SU-DHL-6 (cell line): Measurements from ENCODE around the gene HS3ST4.

Experiments
- H2AFZ ChIP-seq: fragments of 200-600 bp; sonication (generic); 2 replicates; pipeline ENCODE4 v1.6.1; 2014; ENCODE audit warnings: low read depth, mild to moderate bottlenecking, moderate library complexity, mixed read lengths, antibody characterized with exemption, low read length; ENCODE audit not compliant: severe bottlenecking
- H3F3A ChIP-seq: fragments of 200-600 bp; shearing (Covaris generic); 2 replicates; pipeline ENCODE4 v1.6.0; 2016; ENCODE audit warnings: antibody characterized with exemption, mild to moderate bottlenecking; ENCODE audit not compliant: insufficient read depth
- H3K27ac ChIP-seq: fragments of 200-600 bp; sonication (generic); 2 replicates; pipeline ENCODE4 v1.5.1; 2016; ENCODE audit warnings: low read depth, mild to moderate bottlenecking, low read length, moderate library complexity, mixed read lengths
- H3K27me3 ChIP-seq: fragments of 200-600 bp; sonication (generic), shearing (Covaris generic); 2 replicates; pipeline ENCODE4 v1.6.0; 2014; ENCODE audit warnings: mild to moderate bottlenecking, low read length
- H3K36me3 ChIP-seq: fragments of 200-600 bp; sonication (generic); 2 replicates; pipeline ENCODE4 v1.6.1; 2014; ENCODE audit warnings: mild to moderate bottlenecking, low read length, mixed read lengths
- H3K4me2 ChIP-seq: fragments of 300-600, 200-600 bp; shearing (Covaris generic), sonication (generic); 2 replicates; pipeline ENCODE4 v1.6.0; 2014; ENCODE audit warnings: low read length, low read depth, mild to moderate bottlenecking; ENCODE audit not compliant: poor library complexity, severe bottlenecking
- H3K4me3 ChIP-seq: fragments of 200-600 bp; sonication (generic); 2 replicates; pipeline ENCODE4 v1.5.1; 2014; ENCODE audit warnings: antibody characterized with exemption, low read length, mild to moderate bottlenecking, mixed read lengths; ENCODE audit not compliant: insufficient read depth, poor library complexity, severe bottlenecking
- H3K79me2 ChIP-seq: fragments of 200-600 bp; sonication (generic); 2 replicates; pipeline ENCODE4 v1.6.1; 2014; ENCODE audit warnings: mild to moderate bottlenecking, low read length, moderate library complexity; ENCODE audit not compliant: insufficient read depth
- H3K9ac ChIP-seq: fragments of 200-600 bp; sonication (generic); 2 replicates; pipeline ENCODE4 v1.7.0; 2014; ENCODE audit warnings: mild to moderate bottlenecking, low read length
- H3K9me2 ChIP-seq: fragments of 200-600 bp; sonication (generic); replicated peaks from 2 replicates; pipeline ENCODE4 v1.6.1; 2014; ENCODE audit warnings: low read length; ENCODE audit not compliant: insufficient read depth
- H3K9me3 ChIP-seq: fragments of 200-600 bp; sonication (generic); 2 replicates; pipeline ENCODE4 v1.6.1; 2014; ENCODE audit warnings: low read length, mixed read lengths; ENCODE audit not compliant: insufficient read depth
- H4K20me1 ChIP-seq: fragments of 200-600 bp; sonication (generic); 2 replicates; pipeline ENCODE4 v1.6.1; 2014; ENCODE audit warnings: low read depth, mild to moderate bottlenecking, antibody characterized with exemption, low read length, moderate library complexity, mixed read lengths
- CTCF ChIP-seq: fragments of 200-600 bp; sonication (generic); IDR thresholded peaks from one replicate; pipeline ENCODE4 v1.5.1; 2017; ENCODE audit warnings: antibody characterized with exemption, mild to moderate bottlenecking, low read length, moderate library complexity; ENCODE audit not compliant: insufficient read depth, poor library complexity, severe bottlenecking
- EZH2phosphoT487 ChIP-seq: fragments of 200-600 bp; sonication (generic), shearing (Covaris generic); conservative IDR thresholded peaks from 2 replicates; pipeline ENCODE4 v1.6.1; 2018; ENCODE audit warnings: mild to moderate bottlenecking, antibody characterized with exemption, low read length, moderate library complexity, mixed read lengths

HS3ST4 gene

GRCh38 chr16:25988084-25988483 is 296.3 kb downstream of the HS3ST4 start:
- no peaks in the 10 kb centered on the region for H3K36me3 ChIP-seq
- H4K20me1 ChIP-seq, result no peaks in the 10 kb centered on the region
- no peaks in the 10 kb centered on the region for H3K9me3 ChIP-seq
- no peak overlapping the region for H2AFZ ChIP-seq
- no peak overlapping the region for H3K27ac ChIP-seq
- H3K9ac ChIP-seq, result no peak overlapping the region
- no peak for TF ChIP-seq CTCF
- TF ChIP-seq EZH2phosphoT487, result no peak
- 0 out of 2 replicates have a peak, but pooled peaks cover 2% of the 10 kb centered on the region for H3K9me2 ChIP-seq
- H3K4me2 ChIP-seq, result no peak overlapping the region
- H3K4me3 ChIP-seq, result no peak overlapping the region
- H3K27me3 ChIP-seq, result no peaks in the 10 kb centered on the region
- H3K79me2 ChIP-seq, result no peaks in the 10 kb centered on the region
- H3F3A ChIP-seq, result no peaks in the 10 kb centered on the region

DNA sequence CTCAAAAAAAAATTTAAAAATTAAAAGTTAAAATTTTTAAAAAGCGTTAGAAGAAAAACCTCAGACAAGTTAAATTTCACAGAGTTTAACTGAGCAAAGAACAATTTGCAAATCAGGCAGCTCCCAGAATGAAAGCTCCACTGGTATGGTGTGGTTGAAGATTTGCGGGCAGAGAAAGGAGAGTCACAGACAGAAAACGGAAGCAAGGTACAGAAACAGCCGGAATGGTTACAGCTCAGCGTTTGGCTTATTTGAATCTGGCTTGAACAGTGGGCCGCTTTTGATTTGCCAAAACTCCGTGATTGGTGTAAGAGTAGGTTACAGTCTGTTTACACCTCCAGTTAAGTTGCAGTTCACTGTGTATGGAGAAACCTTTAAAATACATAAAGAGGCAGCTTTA is 297.1 kb downstream of the HS3ST4 start:
- no peak for TF ChIP-seq EZH2phosphoT487
- TF ChIP-seq CTCF, result no peak
- H3F3A ChIP-seq, result no peaks in the 10 kb centered on the region
- no peaks in the 10 kb centered on the region for H3K36me3 ChIP-seq
- H4K20me1 ChIP-seq, result no peaks in the 10 kb centered on the region
- H3K4me3 ChIP-seq, result no peak overlapping the region
- no peak overlapping the region for H3K27ac ChIP-seq
- no peak overlapping the region for H3K4me2 ChIP-seq
- H3K9me3 ChIP-seq, result no peaks in the 10 kb centered on the region
- H2AFZ ChIP-seq, result no peak overlapping the region
- no peaks in the 10 kb centered on the region for H3K79me2 ChIP-seq
- H3K27me3 ChIP-seq, result no peaks in the 10 kb centered on the region
- H3K9ac ChIP-seq, result no peak overlapping the region
- no peaks in the 10 kb centered on the region for H3K9me2 ChIP-seq

DNA sequence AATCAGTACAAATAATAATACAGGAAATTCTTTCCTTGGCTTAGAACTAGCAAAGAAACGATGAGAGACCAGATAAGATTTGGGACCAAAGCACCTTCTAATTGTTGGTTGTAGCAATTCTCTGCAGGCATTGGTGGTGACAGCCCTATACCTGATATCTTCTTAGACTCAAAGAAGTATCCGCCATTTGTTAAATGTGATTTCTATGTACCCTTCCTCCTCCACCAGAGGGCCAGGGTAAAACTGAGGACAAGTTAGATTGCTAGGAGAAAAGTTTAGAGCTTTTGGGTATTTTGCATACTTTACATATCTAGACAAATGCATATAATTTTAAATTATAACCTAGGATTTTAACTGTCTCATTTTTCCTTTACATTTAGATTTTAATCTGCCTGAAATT is 304.3 kb downstream of the HS3ST4 start:
- H4K20me1 ChIP-seq, result no peaks in the 10 kb centered on the region
- H3K4me2 ChIP-seq, result no peak overlapping the region
- H3K27me3 ChIP-seq, result no peaks in the 10 kb centered on the region
- TF ChIP-seq CTCF, result no peak
- no peak for TF ChIP-seq EZH2phosphoT487
- H3K27ac ChIP-seq, result no peak overlapping the region
- H3K9ac ChIP-seq, result no peak overlapping the region
- no peaks in the 10 kb centered on the region for H3F3A ChIP-seq
- no peak overlapping the region for H2AFZ ChIP-seq
- H3K9me2 ChIP-seq, result no peaks in the 10 kb centered on the region
- H3K79me2 ChIP-seq, result no peaks in the 10 kb centered on the region
- H3K4me3 ChIP-seq, result no peak overlapping the region
- H3K9me3 ChIP-seq, result no peaks in the 10 kb centered on the region
- H3K36me3 ChIP-seq, result no peaks in the 10 kb centered on the region
